ENCODE data around the gene LRRC4.

LRRC4 gene, protein sequence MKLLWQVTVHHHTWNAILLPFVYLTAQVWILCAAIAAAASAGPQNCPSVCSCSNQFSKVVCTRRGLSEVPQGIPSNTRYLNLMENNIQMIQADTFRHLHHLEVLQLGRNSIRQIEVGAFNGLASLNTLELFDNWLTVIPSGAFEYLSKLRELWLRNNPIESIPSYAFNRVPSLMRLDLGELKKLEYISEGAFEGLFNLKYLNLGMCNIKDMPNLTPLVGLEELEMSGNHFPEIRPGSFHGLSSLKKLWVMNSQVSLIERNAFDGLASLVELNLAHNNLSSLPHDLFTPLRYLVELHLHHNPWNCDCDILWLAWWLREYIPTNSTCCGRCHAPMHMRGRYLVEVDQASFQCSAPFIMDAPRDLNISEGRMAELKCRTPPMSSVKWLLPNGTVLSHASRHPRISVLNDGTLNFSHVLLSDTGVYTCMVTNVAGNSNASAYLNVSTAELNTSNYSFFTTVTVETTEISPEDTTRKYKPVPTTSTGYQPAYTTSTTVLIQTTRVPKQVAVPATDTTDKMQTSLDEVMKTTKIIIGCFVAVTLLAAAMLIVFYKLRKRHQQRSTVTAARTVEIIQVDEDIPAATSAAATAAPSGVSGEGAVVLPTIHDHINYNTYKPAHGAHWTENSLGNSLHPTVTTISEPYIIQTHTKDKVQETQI

DNA sequence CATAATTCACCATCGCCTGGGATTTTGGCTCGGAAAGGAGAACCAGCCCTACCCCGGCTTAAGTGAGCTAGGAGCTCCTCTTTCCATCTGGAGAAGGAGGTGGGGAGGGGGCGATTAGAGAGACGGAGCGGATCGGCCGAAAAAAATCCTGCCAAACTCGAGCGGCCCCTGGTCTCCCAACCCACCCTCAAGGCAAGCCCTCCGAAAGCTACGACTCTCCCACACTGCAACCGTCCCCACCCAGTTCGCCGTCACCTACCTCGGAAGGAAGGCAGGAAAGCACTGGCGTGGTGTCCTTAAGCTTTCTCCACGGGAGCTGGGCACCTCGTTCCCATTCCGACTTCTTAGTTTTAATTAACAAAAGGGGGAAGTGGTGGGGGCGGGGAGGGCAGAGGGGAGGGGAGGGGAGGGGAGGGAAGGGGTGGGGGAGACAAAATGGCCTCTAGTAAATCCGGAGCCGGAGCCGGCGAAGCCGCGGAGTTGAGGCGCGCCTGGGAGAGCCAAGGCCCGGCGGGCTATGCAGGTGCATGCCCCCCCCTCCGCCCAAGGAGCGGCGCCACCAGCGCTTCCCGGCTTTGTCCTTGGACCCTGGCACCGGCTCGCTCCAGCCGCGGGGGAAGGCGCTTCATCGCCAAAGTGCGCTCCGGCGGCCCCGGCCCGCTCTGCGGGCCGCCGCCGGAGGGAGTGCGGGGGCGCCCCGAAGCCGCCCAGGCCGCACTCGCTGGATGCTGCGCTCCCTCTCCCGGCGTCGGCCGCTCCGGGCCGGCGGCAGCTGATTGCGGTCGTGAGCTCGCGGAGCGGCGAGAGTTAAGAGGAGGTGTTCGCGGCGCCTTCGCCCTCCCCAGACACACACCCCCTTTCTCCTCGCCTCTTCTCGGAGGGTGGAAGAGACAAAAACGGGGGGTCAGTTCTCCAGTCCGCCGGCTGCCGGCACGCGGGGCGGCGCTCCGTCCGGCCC, at the start of gene LRRC4:
Gene LRRC4 (minus strand): TSS at position 784 of the 958 bp plus-strand sequence. CDS start 797 bp downstream, outside the sequence.
- FAIRE-seq: no peak

DNA sequence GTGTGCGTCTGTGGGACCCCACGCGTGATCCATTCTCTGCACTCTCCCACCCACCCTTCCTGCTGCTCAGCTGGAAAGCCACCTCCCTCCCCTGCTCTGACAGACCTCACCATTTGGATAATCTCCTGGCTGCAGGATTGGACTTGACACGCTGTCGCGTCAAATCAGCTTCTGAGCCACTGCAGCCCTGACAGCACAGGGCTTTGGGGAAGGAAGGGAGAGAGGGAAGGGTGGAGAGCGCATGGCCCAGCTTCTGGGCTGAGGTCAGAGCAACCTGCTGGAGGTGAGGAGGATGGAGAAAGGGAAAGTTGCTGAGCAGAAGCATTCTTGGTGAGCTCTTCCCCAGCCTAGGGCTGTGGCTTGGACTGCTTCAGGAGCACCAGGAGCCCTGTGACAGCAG, 48.9 kb upstream of the LRRC4 start:
- no peak for FAIRE-seq

DNA sequence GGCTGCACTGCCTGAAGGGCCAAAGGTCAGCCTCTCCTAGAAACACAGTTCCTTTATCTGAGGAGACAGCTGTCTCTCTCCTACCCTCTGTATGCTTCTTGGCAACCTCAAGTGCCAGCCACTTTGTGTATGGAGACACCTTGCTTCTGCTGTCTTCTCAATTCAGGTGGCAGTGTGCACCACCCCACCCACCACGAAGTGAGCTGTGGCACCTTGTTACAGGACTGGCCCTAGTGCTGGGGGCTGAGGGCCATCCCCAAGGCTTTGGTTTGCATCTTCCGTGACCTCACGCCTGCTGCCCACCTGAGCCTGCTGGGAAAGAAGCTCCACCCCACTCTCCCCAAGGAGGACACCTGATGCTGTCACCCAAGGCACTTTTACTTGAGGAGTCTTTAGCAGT, 47.1 kb upstream of the LRRC4 start:
- no peak for FAIRE-seq

DNA sequence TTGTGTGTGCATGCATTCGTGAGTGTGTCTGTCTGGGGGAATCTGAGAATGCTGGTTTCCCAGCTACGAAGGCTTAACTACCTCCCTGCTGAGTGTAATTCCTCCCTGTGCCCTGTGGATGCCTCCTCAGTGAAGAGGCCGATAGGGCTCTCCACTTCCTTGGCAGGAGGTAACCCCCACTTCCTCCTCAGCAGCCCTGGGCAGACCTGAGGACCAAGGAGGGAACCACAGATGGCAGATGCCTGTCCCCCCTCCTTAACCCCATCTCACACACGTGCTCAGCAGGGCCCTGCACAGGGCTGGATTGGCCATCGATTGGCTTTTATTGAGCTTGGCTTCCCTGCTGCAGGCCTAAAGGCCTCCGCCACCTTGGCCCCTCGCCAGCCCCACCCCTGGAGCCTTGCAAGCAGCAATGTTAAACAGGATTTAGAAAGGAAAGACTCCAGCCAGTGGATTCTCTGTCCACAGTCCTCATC, 45.6 kb upstream of the LRRC4 start:
- no peak for FAIRE-seq

DNA sequence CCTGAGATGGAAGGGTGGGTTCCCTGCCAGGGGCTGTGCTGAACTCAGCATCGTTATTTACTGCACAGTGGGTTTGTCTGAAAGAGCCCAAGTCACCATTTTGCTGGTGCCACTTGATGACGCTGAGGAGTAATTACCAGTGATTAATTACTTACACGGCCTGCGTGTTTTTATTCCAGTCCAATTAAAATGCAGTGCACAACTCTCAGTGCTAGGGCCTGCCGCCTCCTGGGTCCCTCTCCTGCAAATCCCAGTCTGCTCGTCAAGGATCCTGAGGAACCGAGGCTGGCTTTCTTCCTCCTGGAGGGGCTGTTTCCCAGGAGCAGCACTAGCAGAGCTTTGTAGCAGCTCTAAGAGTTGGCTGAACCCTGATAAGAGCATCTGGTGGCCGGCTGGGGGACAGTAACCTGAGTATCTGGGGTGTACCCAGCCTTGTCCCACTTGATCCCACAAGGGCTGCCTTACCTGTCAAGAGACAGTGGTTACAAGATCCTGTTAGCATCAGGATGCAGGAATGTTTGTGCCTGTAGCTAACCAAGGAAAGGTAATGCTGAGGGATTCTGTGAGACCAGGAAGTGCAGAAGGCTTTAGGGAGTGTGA, 45.1 kb upstream of the LRRC4 start:
- no peak for FAIRE-seq

DNA sequence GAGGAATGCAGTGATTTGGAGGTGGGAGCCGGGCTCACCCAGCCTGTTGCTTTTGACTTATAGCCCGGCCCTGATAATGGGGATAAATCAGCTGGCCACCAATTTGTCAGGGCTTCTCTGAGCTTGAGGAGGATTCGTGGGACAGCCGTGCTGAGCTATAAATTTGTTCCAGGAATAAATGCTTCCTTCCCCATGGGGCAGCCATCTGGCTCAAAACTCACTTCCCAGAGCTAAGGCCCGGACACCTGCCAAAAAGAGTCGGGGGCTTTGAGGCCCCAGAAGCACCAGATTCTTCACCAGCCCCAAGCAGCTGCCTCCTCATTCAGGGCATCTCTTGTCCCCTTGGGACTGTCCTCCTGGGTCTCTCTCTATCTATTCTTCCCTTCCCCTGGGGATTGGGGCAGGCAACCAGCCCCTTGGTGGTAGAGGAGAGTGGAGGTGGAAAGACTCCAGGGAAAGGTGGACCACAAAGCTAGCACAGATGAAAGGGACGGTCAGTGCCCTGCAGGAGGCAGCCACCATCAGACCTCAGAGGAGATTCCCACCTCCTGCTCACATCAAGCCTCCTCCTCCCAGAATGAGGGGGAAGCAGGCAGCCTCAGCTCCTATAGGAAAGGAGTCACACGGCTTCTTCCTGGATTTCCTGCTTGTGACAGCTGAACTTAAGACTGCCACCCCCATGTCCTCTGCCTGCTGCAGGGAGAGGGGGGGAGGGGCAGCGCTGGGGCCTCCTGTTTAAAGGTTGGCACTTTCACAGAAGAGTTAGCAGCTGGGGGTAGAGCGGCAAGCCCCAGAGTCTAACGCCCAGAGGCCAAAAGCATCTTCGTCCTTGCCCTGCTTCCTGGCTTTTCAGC, 44.2 kb upstream of the LRRC4 start:
- no peak for FAIRE-seq

DNA sequence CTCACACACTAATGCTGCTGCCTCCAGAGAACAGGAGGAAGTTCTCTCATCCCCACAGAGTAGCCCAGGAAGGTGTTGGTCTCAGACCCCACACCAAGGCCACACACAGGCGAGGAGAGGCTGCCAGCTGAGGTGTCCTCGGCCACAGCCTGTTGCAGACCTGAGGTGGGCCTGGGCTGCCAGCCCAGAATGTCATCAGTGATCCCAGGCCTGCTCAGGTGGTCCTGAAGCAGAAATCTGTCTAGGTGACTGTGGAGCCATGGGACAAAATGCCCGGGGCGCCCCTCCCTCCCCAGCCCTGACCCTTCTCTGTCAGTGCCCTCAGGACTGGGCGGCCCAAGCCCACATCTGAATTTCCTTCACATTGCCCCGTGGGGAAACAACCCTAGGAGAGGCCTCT, 43.5 kb upstream of the LRRC4 start:
- FAIRE-seq: no peak

DNA sequence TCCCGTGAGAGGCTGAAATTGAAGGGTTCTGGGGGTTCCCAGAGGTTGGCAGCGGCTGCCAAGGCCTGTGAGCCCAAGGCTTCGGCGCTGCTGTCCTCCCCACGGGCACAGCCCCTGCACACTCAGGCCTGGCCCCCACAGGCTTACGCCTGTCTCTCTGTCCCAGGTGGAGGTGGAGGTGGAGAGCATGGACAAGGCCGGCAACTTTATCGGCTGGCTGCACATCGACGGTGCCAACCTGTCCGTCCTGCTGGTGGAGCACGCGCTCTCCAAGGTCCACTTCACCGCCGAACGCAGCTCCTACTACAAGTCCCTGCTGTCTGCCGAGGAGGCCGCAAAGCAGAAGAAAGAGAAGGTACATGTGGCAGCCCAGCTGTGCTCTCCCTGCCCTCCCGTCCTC, 43.1 kb upstream of the LRRC4 start:
- no peak for FAIRE-seq

DNA sequence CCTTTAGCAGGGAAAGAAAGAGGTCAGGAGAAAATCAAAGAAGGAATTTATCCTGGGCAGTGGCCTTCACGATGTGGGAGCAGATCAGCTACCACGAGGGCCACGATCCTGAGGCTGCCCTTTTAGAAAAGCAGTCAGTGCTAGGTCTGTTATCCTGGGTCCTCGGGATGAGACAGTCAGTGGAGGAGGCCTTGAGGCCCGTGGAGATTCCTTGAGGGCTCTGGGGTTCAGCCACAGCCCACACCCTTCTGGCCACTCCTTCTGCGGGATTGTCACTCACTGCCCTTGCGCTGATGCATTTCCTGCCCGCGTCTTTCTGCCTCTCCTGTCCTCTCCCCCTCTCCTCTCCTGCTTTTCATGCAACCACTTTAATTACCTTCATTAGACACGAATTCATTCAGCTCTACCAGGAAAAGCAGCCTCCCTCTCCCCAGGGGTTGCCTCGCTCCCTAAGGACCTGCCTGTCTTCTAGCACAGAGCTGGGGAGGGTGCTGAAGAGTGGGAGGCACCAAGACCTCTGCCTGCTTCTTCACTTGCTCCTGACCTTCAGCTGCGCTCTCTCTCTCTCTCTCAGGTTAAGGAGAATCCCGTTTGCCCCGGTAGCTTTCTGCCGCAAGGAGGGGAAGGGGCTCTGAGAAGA, 42.6 kb upstream of the LRRC4 start:
- no peak for FAIRE-seq

DNA sequence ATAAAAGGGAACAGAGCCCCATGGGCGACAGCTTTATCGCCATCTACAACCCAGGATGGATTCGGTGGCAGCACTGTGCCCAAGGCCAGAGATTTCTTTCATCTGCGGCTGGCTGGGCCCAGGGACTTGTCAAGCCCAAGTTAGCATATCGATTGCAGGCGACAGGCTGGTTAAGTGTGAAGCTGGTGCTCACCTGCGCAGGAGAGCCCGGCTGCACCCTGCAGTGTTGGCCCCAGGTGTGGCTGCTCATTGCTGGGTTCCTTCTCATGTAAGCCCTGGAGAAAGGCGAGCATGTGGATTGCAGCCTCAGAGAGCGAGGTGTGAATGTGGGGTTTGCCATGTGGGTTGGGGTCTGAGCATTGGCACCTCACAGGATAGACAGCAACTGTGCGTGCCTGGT, 40.6 kb upstream of the LRRC4 start:
- FAIRE-seq: no peak

DNA sequence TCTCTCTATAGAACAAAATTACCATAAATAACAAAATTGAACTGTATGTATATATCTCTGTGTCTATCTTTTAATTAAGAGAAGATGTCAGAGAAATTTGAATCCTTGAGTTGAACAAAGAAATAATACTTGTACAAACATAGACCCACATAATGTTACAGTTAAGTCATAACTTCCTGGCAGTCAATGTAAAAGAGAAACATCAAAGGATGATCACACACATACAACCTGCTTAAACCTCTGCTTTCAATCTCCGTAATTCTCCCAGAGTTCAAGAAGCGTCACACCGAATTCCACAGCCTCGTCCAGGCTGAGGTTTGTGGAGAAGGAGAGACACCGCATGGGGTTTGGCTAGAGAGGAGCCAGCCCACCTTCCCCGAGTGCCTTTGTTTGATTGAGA, 40.1 kb upstream of the LRRC4 start:
- no peak for FAIRE-seq

DNA sequence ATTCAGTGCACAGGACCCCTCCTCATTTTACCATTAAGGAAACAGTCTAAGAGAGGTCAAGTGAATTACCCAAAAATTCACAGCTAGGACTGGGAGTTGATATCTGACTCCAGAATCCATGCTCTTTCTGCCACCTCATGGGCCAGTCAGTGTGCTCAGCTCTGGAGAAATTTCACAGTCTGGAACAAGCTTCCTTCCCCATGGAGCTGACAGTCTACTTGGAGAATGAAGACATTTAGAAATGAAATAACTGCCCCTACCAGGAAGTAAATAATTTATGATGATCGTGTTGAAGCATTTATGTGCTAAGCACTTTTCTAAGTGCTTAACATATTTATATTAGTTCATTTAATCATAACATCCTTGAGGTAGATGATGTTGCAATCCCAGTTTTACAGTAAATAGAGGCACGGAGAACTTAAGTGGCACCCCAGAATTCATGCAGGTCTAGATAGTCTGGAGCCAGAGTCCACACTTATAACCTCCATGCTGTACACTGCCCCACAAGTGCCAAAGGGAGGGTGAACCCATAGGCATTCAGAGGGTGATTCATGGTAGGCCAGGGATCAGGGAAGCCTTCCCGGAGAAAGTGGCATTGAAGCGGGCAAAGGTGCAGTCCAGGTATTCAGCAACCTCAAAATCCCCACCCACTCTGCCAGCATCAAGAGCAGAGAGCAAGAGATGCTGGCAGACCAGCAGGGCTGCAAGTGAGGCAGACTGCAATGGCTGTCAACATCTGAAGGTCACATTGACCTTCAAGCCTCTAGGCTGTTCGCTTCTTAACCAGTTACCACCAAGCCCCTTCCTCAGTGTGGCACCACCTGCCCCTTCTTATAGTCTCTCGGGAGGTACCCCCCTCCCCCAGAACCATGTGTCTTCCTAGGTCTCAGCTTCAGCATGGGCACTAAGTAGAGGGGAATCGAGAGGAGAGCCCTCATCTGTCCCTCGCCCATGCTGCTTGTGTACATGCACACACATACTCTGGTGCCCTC, 38.4 kb upstream of the LRRC4 start:
- FAIRE-seq: no peak

DNA sequence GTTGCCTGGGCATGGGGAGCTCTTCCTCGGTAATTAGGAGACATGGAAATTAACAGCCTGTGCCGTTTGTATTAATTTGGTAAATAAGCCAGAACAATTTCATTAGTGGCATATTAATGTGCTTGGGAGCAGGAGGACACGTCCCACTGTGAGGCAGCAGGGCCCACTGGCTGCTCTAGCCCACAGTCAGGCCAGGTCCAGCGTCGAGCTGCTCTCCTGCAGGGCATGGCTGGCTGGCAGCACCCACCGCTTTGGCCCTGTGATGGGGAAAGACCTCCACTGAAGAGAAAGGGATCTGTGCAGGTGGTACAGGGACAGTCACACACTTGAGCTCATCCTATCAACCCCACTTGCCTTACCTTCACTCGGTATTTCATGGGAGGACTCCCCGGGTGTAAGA, 37.5 kb upstream of the LRRC4 start:
- no peak for FAIRE-seq

DNA sequence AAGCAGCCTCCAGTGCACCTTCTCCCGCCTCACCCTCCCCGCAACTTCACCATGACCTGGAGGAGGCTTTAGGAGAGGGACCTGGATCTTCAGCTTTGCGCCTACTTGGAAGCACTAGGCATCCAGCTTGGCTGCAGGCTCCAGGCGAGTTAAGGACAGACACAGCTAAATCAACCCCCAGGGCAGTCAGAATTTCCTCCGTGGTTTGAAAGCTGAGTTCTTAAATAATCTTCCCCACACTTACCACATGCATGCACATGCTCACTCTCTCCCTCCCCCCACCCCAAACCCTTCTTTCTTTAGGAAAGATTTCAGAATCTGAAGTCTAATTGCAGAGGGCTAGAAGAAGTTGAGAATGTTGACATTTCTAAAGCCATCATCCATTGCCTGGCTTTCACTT, 36.7 kb upstream of the LRRC4 start:
- no peak for FAIRE-seq

DNA sequence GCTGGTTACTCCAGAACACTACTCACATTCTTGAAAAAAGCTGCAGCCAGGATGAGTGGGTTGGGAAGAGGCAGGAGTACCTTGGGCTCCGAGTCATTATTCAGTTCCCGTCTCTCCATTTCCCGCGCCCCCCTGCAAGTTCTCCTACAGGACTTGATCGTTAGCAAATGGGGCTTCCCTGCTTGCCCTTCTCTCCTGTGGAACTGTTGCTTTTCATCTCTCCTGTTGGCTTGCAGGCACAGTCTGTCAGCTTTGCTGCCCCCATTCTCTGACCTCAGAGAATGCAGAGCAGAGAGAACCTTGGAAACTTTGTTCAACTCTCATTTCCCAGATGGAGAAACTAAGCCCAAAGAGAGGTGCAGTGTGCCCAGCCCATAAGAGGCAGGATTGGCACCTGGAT, 35.6 kb upstream of the LRRC4 start:
- FAIRE-seq: no peak

DNA sequence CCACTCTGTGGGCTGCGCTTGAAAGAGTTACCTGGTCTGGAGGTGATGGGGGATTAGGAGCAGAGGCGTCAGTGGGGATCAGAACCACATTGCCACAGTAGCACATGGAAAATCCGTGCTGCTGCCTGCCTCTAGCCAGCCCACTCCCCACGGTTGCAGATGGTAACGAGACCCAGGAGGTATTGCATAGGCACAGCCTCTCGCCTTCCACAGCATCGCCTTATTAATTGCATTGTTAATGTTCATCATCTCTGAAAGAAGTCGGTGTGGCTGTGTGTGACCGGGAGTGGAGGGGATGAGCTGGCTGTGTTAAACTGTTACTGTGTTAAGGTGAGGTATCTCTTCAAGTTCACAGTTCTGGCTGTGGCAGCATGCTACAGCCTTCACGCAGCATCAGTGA, 35.2 kb upstream of the LRRC4 start:
- no peak for FAIRE-seq

DNA sequence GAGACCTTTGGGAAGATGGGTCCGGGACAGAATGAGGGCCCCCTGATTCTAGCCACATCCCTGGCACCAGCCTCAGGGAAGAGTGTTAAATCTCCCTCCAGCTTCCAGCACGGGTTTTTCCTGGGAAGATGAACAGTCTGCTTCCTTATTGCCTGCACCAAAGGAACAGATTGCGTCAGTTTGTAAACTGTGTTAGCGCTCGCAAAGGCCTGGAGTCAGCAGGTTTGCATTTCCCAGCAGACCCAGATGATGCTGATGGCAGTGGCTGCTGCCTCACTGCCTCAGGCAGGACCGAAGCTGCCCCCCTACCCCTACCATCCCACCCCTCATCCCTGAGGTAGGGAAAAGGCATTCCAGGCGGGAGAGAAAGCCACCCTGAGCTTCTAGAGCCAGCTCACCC, 34.6 kb upstream of the LRRC4 start:
- no peak for FAIRE-seq

DNA sequence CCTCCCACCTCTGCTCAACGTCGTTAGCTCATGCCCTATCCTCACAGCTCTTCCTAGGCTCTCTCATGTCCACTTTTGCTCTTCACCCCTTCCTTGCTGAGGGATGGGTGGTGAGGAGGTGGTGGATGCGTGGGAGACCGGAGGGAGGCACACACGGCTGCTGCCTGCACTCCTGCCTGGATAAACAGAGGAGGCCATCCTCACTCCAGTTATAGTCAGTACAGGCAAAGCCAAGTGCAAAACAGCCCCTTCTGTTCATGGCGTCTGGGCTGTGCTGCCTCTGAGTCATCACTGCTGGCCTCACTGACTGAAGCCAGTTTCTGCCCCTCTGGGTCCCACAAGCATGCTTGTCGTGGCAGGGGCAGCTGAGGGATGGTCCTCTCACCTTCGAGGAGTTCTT, 31.9 kb upstream of the LRRC4 start:
- no peak for FAIRE-seq

DNA sequence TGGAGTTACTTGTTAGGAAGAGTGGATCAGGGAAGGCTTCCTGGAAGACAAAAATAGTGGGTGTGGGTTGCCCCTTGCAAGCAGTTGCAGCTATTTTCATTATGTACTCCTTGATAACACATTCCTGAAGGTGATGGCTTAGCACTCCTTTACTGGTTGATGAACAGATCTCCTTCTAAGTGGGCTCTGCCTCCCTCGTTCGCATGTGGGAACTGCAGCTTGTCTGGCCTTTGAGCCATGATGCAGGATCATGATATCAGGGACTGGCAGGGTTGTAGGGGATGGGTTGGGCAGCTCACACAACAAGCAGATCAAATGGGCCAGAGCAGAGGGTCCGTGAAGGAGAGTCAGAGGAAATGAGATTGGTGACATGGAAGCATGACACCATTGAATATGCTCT, 28.8 kb upstream of the LRRC4 start:
- FAIRE-seq: no peak
